Middle frontal gyrus (tissue), 1 donor: ENCODE data around the gene PPARGC1A.

Experiments
- DNase-seq: peaks from one replicate; pipeline ENCODE4 v3.0.0-alpha.2; 2015; ENCODE audit warnings: low spot score; ENCODE audit errors: extremely low spot score

PPARGC1A gene

DNA sequence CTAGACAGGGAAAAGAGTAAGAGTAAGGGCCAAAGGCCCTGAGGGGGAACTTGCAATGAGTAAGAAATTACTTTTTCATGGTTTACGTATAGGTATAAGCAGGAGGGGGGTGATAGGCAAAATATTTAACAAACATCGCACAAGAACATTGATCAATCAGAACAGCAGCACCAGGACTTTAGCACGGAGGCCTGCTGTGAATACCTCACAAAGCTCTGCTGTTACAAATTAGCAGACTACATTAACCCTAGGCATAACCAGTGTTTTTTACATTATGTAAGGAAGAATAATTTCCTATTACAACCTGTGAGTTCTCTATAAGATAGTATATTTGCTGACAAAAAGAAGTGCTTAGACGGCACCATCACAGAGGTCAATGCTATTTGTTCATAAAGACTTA lies 44.9 kb downstream of the PPARGC1A start:
- no peak for DNase-seq

DNA sequence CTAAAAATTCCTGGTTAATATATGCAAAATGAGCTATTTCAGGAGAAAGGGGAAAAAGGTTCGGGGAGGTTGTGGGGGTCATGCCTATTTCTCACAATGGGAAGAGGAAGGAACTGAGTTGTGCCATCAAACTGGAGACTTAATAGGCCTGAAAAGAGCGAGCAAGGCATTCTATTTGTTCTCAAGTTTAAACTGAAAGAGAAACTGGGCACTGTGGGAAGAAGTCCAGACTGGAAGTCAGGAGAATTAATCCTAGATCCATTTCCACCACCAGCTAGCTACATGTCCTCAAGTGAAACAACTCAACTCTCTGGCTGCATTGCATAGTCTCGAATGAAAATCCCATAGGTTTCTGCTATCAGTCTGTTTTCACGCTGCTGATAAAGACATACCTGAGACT lies 50.6 kb downstream of the PPARGC1A start:
- DNase-seq = no peak

DNA sequence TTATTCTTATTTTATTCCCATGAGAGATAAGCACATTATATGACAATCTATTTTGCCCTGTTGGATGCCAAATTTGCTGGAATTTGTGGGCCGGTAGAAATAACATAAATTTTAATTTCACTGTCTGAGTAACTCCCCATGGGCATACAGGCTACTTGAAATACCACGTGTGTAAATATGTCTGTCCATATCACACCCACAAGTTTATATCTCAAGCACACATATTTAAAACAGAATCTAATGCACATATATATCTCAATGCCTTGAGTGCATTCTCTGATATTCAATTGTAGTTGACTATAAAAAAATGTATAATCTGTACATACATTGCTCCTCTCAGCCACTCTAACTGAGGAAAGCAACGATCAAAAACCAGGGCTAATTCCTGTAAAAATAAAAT lies 51.2 kb downstream of the PPARGC1A start:
- DNase-seq = no peak

- no peak for DNase-seq
These were observed 51.7 kb downstream of the PPARGC1A start for GRCh38 chr4:23838131-23838530.

- DNase-seq = no peak
These were observed 52.5 kb downstream of the PPARGC1A start for GRCh38 chr4:23837371-23837770.

- DNase-seq = no peak
These were observed 53.9 kb downstream of the PPARGC1A start for GRCh38 chr4:23835774-23836478.

DNA sequence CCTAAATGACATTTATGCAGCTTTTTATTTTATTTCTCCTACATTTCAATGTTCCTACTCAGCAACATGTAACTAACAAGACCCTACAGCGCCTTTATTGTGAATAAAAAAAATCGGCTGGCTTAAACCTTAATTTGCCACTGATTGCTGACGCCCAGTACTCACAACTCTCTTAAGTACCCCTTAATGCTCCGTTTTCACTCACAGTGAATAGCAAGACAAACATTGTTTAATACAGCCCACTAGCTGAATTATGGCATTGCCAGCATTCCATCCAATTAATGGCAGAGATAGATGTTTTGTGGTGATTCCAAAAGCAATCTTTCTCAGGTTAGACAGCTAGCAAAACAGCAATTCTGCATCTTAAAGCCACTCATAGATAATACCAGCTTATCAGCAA lies 61.1 kb downstream of the PPARGC1A start:
- DNase-seq = no peak

GRCh38 chr4:23828020-23828715 lies 61.7 kb downstream of the PPARGC1A start:
- DNase-seq = no peak

DNA sequence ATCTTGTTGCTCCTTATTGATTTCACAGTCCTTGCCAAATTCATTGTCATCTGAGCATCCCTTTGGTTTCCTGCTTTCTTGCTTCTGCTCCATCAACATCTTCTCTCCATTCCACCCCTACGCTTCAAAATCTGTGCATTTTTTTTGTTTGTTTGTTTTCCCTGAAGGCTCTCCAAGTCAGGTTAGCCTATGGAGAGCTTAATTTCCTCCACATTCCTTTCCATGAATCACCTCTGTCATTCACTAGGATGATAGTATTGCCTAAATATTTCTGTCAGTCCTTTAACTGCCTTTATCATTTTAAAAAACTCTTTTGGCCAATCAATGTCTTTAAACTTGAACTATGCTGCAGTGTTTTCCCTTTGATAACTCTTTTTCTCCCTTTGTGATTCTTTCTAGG lies 67.7 kb downstream of the PPARGC1A start:
- DNase-seq = no peak

- no peak for DNase-seq
These were observed 70.8 kb downstream of the PPARGC1A start for GRCh38 chr4:23819041-23819511.

- DNase-seq = no peak
These were observed 71.6 kb downstream of the PPARGC1A start for GRCh38 chr4:23818097-23818885.

- no peak for DNase-seq
These were observed 74.7 kb downstream of the PPARGC1A start for GRCh38 chr4:23814996-23815660.

- DNase-seq = no peak
These were observed 75.3 kb downstream of the PPARGC1A start for GRCh38 chr4:23814587-23814986.

- no peak for DNase-seq
These were observed 78.7 kb downstream of the PPARGC1A start for GRCh38 chr4:23811161-23811560.

DNA sequence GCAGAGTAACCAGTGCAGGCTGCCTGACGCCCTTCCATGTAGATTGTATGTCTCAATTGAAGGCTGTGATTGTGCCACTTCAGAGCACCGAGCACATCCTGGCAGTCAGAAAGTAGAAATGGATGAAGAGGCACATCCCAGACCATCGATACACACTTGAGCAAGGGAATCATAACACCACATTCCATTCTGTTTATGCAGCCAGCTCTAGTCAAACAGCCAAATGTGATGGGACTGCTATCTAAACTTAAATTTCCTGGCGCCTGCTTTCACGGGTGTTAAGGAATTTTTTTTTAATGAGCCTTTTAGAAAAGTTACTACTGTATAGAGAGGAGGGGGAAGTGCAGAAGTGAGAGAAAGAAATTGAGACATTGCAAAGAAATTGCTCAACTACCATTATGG lies 84.4 kb downstream of the PPARGC1A start:
- no peak for DNase-seq

- no peak for DNase-seq
These were observed 100.1 kb downstream of the PPARGC1A start for GRCh38 chr4:23789762-23790161.

DNA sequence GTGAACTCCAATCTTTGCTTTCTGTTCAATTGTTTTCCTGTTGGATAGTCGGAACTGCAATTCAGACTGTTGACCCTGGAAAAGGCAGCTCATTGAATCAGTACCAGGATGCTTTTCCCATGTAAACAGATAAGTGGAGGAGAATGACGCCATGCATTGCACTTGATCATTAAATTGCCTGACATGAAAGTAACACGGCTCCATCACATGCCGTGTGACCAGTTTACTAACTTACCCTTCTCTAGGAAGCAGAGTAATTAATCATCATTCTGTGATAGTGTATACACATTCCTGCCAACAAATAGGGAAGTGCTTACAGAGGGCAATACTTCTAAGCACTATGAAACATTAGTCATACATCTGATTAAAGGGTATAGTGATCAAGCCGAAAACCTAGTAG lies 101.4 kb downstream of the PPARGC1A start:
- DNase-seq = no peak

DNA sequence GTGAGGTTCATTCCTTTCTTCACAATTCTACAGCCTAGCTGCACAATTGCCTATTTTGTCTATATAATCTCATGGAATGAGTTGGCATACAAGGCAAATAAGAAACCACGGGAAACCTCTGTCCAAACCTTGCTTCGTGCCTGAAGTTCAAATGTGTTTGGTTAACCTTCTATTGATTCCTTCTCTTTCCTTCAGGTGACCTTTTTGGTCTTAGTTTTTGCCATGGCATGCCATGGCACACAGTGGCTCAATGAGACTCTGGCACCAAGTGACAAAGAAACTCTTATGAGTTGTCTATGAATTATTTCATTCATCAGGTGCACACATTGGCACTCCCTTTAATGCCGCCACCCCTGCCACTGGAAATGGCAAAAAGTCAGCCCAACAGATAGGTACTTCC lies 101.8 kb downstream of the PPARGC1A start:
- no peak for DNase-seq

GRCh38 chr4:23782778-23783437 lies 106.9 kb downstream of the PPARGC1A start:
- no peak for DNase-seq

DNA sequence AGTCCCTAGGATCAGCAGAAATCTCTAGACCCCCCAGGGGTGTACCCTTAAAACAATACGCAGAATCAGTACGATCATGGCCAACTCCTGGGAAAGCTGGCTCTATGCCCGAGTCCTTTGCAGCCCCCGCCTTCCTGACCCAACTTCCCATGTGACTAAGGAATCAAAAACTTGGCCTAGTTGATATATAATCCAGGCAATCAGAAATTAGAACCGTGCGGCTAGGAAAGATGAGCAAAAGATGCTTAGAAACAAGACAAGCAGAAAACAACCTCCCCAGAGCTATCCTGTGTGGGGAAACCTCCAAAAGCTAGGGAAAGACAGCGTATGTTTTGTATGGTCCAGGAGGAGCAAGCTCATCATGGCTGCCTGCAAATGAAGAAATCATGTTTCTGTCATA lies 110.0 kb downstream of the PPARGC1A start:
- DNase-seq = no peak

- no peak for DNase-seq
These were observed 110.4 kb downstream of the PPARGC1A start for GRCh38 chr4:23779422-23779821.
